Subcutaneous adipose tissue (tissue), 4 donors: ENCODE results near the gene PATJ. TPM values are rescaled to one million over a fixed set of nuclear protein-coding genes. Genes with fewer than 3 reads are reported as not detected.

ENCODE experiments used
- total RNA-seq, 4 donors: library from RNA; depleted of rRNA; stranded (reverse); fragments of >200 nt; gene quantifications; one replicate each; pipeline ENCODE4 v1.1.0, GENCODE V29; 2016
- TF ChIP-seq, protein P1 (sequence below): fragments of 450-650 bp; IDR thresholded peaks from one replicate; pipeline ENCODE4 v1.5.1; 2016; ENCODE audit warnings: low read depth, mild to moderate bottlenecking, control low read depth, antibody characterized with exemption, moderate library complexity

Gene PATJ, protein sequence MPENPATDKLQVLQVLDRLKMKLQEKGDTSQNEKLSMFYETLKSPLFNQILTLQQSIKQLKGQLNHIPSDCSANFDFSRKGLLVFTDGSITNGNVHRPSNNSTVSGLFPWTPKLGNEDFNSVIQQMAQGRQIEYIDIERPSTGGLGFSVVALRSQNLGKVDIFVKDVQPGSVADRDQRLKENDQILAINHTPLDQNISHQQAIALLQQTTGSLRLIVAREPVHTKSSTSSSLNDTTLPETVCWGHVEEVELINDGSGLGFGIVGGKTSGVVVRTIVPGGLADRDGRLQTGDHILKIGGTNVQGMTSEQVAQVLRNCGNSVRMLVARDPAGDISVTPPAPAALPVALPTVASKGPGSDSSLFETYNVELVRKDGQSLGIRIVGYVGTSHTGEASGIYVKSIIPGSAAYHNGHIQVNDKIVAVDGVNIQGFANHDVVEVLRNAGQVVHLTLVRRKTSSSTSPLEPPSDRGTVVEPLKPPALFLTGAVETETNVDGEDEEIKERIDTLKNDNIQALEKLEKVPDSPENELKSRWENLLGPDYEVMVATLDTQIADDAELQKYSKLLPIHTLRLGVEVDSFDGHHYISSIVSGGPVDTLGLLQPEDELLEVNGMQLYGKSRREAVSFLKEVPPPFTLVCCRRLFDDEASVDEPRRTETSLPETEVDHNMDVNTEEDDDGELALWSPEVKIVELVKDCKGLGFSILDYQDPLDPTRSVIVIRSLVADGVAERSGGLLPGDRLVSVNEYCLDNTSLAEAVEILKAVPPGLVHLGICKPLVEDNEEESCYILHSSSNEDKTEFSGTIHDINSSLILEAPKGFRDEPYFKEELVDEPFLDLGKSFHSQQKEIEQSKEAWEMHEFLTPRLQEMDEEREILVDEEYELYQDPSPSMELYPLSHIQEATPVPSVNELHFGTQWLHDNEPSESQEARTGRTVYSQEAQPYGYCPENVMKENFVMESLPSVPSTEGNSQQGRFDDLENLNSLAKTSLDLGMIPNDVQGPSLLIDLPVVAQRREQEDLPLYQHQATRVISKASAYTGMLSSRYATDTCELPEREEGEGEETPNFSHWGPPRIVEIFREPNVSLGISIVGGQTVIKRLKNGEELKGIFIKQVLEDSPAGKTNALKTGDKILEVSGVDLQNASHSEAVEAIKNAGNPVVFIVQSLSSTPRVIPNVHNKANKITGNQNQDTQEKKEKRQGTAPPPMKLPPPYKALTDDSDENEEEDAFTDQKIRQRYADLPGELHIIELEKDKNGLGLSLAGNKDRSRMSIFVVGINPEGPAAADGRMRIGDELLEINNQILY (N-terminal part only)
- 10 to 100 TPM; 12.2 to 21.6 (median 19.1) TPM for total RNA-seq

DNA sequence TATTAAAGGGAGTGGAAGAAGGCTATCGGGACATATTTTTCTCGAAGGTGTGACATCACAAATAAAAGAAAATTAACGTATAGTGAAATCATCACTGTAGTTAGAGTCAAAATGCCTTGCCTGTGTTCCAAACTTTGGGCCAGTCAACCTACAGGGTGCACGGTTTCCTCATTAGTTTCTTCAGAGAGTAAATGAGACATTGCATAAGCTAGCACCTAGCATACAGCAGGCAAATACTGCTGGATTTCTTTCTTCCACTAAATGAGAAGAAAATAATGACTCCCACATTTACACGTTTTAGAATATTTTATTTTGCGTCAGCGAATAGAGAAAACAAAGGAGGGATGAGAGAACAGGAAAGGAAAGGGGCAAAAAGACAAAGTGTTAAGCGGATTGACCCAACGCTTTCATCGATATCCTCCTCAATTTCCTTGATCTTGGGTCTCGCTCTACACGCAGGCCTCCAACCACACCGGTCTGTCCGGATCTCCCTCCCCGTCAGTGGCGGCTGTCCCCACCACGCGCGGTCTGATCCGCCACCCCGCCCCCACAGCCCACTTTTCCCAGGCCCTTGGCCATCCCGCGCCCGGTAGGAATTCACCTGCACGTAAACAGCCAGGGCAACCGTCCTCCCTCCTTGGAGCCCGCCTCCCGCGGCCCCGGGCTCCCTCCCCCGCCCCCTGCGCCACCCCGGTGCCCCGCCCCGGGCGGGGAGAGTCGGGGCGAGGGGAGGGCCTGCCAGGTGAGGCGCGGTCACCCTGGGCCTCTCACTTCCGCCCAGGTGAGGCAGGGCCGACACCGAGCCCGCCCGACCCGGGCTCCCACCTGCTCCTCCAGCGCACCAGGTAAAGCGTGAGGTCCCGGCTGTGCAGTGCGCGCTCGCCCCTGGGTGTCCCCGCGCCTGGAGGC lies at the start of gene PATJ:
Gene PATJ (plus strand): TSS at position 770 of the 909 bp plus-strand sequence. CDS start 20,413 bp downstream, outside the sequence.
- TF ChIP-seq, protein P1, sequence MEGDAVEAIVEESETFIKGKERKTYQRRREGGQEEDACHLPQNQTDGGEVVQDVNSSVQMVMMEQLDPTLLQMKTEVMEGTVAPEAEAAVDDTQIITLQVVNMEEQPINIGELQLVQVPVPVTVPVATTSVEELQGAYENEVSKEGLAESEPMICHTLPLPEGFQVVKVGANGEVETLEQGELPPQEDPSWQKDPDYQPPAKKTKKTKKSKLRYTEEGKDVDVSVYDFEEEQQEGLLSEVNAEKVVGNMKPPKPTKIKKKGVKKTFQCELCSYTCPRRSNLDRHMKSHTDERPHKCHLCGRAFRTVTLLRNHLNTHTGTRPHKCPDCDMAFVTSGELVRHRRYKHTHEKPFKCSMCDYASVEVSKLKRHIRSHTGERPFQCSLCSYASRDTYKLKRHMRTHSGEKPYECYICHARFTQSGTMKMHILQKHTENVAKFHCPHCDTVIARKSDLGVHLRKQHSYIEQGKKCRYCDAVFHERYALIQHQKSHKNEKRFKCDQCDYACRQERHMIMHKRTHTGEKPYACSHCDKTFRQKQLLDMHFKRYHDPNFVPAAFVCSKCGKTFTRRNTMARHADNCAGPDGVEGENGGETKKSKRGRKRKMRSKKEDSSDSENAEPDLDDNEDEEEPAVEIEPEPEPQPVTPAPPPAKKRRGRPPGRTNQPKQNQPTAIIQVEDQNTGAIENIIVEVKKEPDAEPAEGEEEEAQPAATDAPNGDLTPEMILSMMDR = no peak

DNA sequence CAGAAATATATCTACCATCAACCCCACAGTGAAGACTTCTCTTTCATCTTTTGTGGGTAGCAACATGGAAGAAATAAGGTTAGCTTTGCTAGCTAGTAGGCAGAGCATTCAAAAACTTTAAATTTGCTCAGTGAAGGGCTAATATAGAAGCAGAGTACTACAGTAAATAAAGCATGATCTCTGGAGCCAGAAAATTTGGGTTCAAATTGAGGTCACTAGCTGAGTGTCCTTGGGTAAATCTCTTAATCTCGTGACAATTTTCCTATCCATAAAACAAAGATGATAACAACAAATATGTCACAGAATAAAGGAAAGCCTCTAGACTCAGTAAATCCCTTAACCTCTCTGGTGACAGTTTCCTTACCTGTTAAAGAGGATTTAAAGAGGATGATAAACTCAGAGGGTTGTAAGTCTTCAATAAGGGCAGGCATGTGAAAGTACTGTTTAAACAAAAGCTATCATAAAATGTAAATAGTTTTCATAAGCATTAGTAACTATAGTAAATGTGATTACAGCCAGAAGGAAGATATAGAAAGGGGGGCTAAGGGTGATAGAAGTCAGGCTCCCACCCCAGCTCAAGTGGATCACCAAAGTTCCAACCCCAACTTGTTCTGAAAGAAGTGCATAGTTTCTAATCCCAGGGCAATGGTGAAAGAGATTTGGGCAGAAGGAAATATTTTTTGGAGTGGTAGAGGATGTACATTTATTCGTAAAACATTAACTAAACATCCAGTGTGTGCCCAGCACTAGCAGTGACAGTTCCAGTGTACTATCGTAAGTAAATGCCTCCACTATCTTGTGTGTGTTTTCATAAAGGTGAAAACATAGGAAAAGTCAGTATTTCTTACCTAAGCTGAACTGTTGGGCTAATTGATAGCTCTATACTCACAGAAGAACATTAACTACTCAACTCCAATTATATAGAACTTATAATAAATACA lies 42.1 kb upstream of the PATJ start:
- TF ChIP-seq, protein P1 = no peak

DNA sequence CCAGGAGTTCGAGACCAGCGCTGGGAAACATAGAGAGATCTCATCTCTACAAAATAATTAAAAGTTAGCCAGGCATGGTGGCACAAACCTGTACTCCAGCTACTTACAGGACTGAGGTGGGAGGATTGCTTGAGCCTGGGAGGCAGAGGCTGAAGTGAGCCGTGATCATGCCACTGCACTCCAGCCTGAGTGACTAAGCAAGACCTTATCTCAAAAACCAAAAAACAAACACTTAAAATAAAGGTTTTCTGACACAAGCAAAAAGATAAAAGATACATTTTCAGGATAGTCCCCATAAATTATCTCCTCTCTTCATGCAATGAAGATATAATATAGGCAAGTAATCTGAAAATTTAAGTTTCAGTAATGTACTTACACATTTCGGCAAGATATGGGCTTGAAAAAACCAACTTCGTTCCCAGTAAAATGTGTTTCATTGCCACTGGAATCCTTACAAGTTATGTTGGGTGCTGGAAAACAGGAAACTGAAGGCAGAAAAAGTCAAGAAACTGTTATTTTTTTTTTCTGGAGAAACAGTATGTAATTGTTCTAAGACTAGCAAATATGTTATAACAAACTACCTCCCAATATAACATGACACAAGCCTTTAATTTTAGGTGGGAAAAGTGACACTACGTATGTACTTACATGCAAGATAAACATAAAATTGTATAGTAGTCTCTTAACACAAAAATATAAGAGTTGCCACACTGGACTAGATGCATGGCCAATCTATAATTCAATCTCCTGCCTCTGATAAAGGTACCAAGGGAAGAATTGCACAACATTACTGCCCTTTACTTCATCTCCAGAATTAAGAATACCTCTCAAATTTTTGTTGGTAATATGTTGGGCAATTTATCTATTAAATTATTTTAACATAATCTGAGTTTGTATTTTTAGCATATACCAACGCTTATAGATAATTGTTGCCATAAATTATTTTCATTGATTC lies 33.0 kb upstream of the PATJ start:
- TF ChIP-seq, protein P1 = no peak

DNA sequence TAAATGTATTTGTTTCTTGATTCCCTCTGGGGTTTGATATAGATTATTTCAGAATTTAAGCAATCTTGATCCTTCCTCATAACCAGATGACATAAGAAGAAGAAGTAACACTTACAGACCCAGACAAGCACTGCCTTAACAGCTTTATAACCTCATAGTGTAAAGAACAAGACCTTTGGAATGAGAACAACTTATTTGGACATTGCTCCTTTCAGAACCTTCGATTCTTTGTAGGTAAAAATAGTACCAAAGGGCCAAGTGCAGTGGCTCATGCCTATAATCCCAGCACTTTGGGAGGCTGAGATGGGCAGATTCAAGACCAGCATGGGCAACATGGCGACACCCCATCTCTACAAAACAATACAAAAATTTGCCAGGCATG lies 32.4 kb upstream of the PATJ start:
- TF ChIP-seq, protein P1 = no peak

DNA sequence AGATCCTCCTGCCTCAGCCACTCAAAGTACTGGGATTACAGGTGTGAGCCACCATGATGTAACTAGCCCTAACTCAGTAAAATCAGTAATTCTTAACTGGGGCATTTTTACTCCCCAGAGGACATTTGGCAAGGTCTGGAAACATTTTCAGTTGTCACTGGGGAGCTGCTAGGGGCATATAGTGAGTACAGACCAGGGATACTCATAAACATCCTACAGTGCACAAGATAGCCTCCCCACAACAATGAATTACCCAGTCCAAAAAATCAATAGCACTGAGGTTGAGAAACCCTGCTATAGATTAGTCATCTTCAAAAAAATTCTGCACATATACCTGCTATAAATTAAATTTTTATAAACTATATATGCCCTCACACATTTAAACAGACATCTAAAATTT lies 30.3 kb upstream of the PATJ start:
- TF ChIP-seq, protein P1 = no peak
